Endodermal cell (in vitro differentiated cells): ENCODE results near the gene MPRIP. TPM values are rescaled to one million over a fixed set of nuclear protein-coding genes. Genes with fewer than 3 reads are reported as not detected.
"Not testable (repeated sequence)": the region's sequence is repeated elsewhere in the genome, so short reads cannot be mapped to it uniquely, and the experiment has no call there.

ENCODE experiments used
- DNase-seq: peaks from one replicate; pipeline ENCODE4 v3.0.0-alpha.2; 2017
- H3K27ac ChIP-seq: 2 replicates; pipeline ENCODE4 v1.5.1; 2013; ENCODE audit warnings: mild to moderate bottlenecking, low read depth, low read length, moderate library complexity
- H3K27me3 ChIP-seq: 2 replicates; pipeline ENCODE4 v1.6.1; 2013; ENCODE audit warnings: mild to moderate bottlenecking, low read length, moderate library complexity; ENCODE audit not compliant: insufficient read depth, control insufficient read depth, poor library complexity, severe bottlenecking
- H3K36me3 ChIP-seq: 2 replicates; pipeline ENCODE4 v1.7.0; 2013; ENCODE audit warnings: mild to moderate bottlenecking, low read length, moderate library complexity; ENCODE audit not compliant: control insufficient read depth, insufficient read depth
- H3K4me1 ChIP-seq: one replicate; pipeline ENCODE4 v1.7.0; 2013; ENCODE audit warnings: low read length; ENCODE audit not compliant: control insufficient read depth, insufficient read depth
- H3K4me3 ChIP-seq: 2 replicates; pipeline ENCODE4 v1.5.1; 2013; ENCODE audit warnings: mild to moderate bottlenecking, low read length, moderate library complexity
- H3K9ac ChIP-seq: 2 replicates; pipeline ENCODE4 v1.6.1; 2013; ENCODE audit warnings: mild to moderate bottlenecking, low read length, moderate library complexity; ENCODE audit not compliant: poor library complexity, severe bottlenecking; ENCODE audit errors: extremely low read depth
- H3K9me3 ChIP-seq: 2 replicates; pipeline ENCODE4 v1.6.1; 2013; ENCODE audit warnings: mild to moderate bottlenecking, low read length, moderate library complexity; ENCODE audit not compliant: control insufficient read depth
- H3K27ac Mint-ChIP-seq: 2 replicates; pipeline ENCODE4 v1.8.0; 2020; ENCODE audit warnings: mixed read lengths
- H3K27me3 Mint-ChIP-seq: 2 replicates; pipeline ENCODE4 v1.8.0; 2021; ENCODE audit warnings: mild to moderate bottlenecking, mixed read lengths; ENCODE audit not compliant: insufficient read depth
- H3K36me3 Mint-ChIP-seq: 2 replicates; pipeline ENCODE4 v1.8.0; 2020; ENCODE audit warnings: low read depth, mixed read lengths
- H3K4me1 Mint-ChIP-seq: 2 replicates; pipeline ENCODE4 v1.8.0; 2020; ENCODE audit warnings: mixed read lengths
- H3K4me3 Mint-ChIP-seq: 2 replicates; pipeline ENCODE4 v1.8.0; 2020; ENCODE audit warnings: mild to moderate bottlenecking, moderate library complexity, mixed read lengths
- H3K9me3 Mint-ChIP-seq: 2 replicates; pipeline ENCODE4 v1.8.0; 2020; ENCODE audit warnings: mild to moderate bottlenecking, mixed read lengths
- CTCF ChIP-seq: fragments of 200-600 bp; sonication (generic); conservative IDR thresholded peaks from 2 replicates; pipeline ENCODE4 v1.5.0; 2021; ENCODE audit warnings: antibody characterized with exemption, mild to moderate bottlenecking
- whole genome bisulfite sequencing, 2 experiments: methylation state at CpG; one replicate each; pipeline versions ENCODE4 v1.1.5 to v1.1.7; 2013; ENCODE audit warnings: missing lambda C conversion rate in 2 of 2, mixed read lengths in 1 of 2; ENCODE audit not compliant: insufficient coverage in 1 of 2, insufficient read length in 1 of 2; 5-methylcytosine and 5-hydroxymethylcytosine counted together
- total RNA-seq, 2 donors: library from RNA; stranded (reverse); fragmentation: NEBNext Ultra II Directional in 1 of 2; extraction: Animal tissue kit (Norgen Biotek cat#: 25700) in 1 of 2; gene quantifications; 2 replicates in 1 of 2; 3 replicates in 1 of 2; pipeline ENCODE4 v1.2.1, GENCODE V29; 2021

Gene MPRIP
- total RNA-seq, 2 donors from 2014 or later: 154 to 155 TPM

- no peak for DNase-seq
- H3K4me1 ChIP-seq: peaks cover 5% of the 10 kb centered on the region
- H3K27me3 ChIP-seq: no peaks in the 10 kb centered on the region
- H3K36me3 ChIP-seq: no peaks in the 10 kb centered on the region
- Mint-ChIP-seq H3K36me3 (no peaks in the 10 kb centered on the region), H3K27ac (no peak overlapping the region), H3K27me3 (no peaks in the 10 kb centered on the region), H3K4me1 (peaks cover 10% of the 10 kb centered on the region), H3K9me3 (no peaks in the 10 kb centered on the region), H3K4me3 (no peak overlapping the region)
- no peak overlapping the region for H3K4me3 ChIP-seq
- TF ChIP-seq CTCF: no peak
- H3K9me3 ChIP-seq: no peaks in the 10 kb centered on the region
- WGBS, 2 experiments: 86 to 100% methylated on average over 4 to 7 of the region's 7 CpGs
- no peak overlapping the region for H3K9ac ChIP-seq
- H3K27ac ChIP-seq: no peak overlapping the region
Observed at GRCh38 chr17:16999931-17000625, 42.2 kb upstream of the MPRIP start.

- Mint-ChIP-seq H3K4me1 (peaks cover 12% of the 10 kb centered on the region), H3K27me3 (no peaks in the 10 kb centered on the region), H3K36me3 (no peaks in the 10 kb centered on the region), H3K9me3 (no peaks in the 10 kb centered on the region), H3K4me3 (no peak overlapping the region), H3K27ac (no peak overlapping the region)
- H3K4me1 ChIP-seq: peaks cover 5% of the 10 kb centered on the region
- H3K4me3 ChIP-seq: no peak overlapping the region
- no peak for DNase-seq
- 82 to 90% methylated on average over 6 to 9 of the region's 9 CpGs for WGBS, 2 experiments
- no peaks in the 10 kb centered on the region for H3K9me3 ChIP-seq
- no peak overlapping the region for H3K27ac ChIP-seq
- no peaks in the 10 kb centered on the region for H3K27me3 ChIP-seq
- H3K9ac ChIP-seq: no peak overlapping the region
- TF ChIP-seq CTCF: no peak
- no peaks in the 10 kb centered on the region for H3K36me3 ChIP-seq
Observed at GRCh38 chr17:17001076-17001777, 41.0 kb upstream of the MPRIP start.

- Histone ChIP-seq H3K27ac (no peak overlapping the region), H3K4me3 (no peak overlapping the region), H3K36me3 (no peaks in the 10 kb centered on the region), H3K9me3 (no peaks in the 10 kb centered on the region), H3K4me1 (peaks cover 5% of the 10 kb centered on the region), H3K27me3 (no peaks in the 10 kb centered on the region), H3K9ac (no peak overlapping the region)
- WGBS, 2 experiments: 34 to 100% methylated on average over 5 to 22 of the region's 22 CpGs
- no peaks in the 10 kb centered on the region for H3K36me3 Mint-ChIP-seq
- peak; percentile 99 for TF ChIP-seq CTCF
- H3K9me3 Mint-ChIP-seq: no peaks in the 10 kb centered on the region
- H3K4me1 Mint-ChIP-seq: peaks cover 12% of the 10 kb centered on the region
- no peak overlapping the region for H3K27ac Mint-ChIP-seq
- DNase-seq: peak; percentile 97
- no peak overlapping the region for H3K4me3 Mint-ChIP-seq
- no peaks in the 10 kb centered on the region for H3K27me3 Mint-ChIP-seq
Observed at GRCh38 chr17:17001874-17002520, 40.3 kb upstream of the MPRIP start.

GRCh38 chr17:17002731-17003715 is 39.2 kb upstream of the MPRIP start:
- peaks cover 12% of the 10 kb centered on the region for H3K4me1 Mint-ChIP-seq
- not testable (repeated sequence) for H3K27me3 ChIP-seq, H3K36me3 ChIP-seq, DNase-seq, H3K27me3 Mint-ChIP-seq, H3K4me3 Mint-ChIP-seq, H3K27ac ChIP-seq, H3K9me3 Mint-ChIP-seq, H3K4me3 ChIP-seq, H3K36me3 Mint-ChIP-seq, H3K4me1 ChIP-seq, H3K9ac ChIP-seq, H3K27ac Mint-ChIP-seq, H3K9me3 ChIP-seq
- 87 to 93% methylated on average over 8 to 20 of the region's 20 CpGs for WGBS, 2 experiments
